GM12878 (cell line): Measurements from ENCODE around the gene USP15. TPM values are rescaled to one million over a fixed set of nuclear protein-coding genes. Genes with fewer than 3 reads are reported as not detected.

Source experiments
- CHD2 ChIP-seq: IDR thresholded peaks from 2 replicates; pipeline ENCODE4 v1.6.1; 2011; ENCODE audit warnings: low read depth, low read length, improper control_type of control experiment, borderline replicate concordance
- IKZF2 ChIP-seq, 2 experiments: fragments of 450-650 bp; IDR thresholded peaks; 2 replicates each; pipeline ENCODE4 v1.6.1; 2017; ENCODE audit warnings: mild to moderate bottlenecking in 2 of 2, moderate library complexity in 2 of 2
- IRF4 ChIP-seq: IDR thresholded peaks from 2 replicates; pipeline ENCODE4 v1.6.1; 2011; ENCODE audit warnings: low read depth, low read length
- IRF5 ChIP-seq: fragments of 450-650 bp; IDR thresholded peaks from 2 replicates; pipeline ENCODE4 v1.6.1; 2017; ENCODE audit warnings: borderline replicate concordance
- MEF2A ChIP-seq: IDR thresholded peaks from 2 replicates; pipeline ENCODE4 v1.6.1; 2011; ENCODE audit warnings: low read depth, mild to moderate bottlenecking, low read length, moderate library complexity; ENCODE audit not compliant: insufficient read depth
- MYC ChIP-seq: IDR thresholded peaks from 2 replicates; pipeline ENCODE4 v1.6.1; 2011; ENCODE audit warnings: mild to moderate bottlenecking, low read length, moderate library complexity, inconsistent platforms; ENCODE audit not compliant: insufficient read depth, insufficient replicate concordance, insufficient read length, severe bottlenecking
- NFXL1 ChIP-seq: fragments of 450-650 bp; IDR thresholded peaks from 2 replicates; pipeline ENCODE4 v1.6.1; 2017; ENCODE audit warnings: antibody characterized with exemption, mild to moderate bottlenecking, borderline replicate concordance
- RAD51 ChIP-seq: fragments of 450-650 bp; IDR thresholded peaks from 2 replicates; pipeline ENCODE4 v1.6.1; 2016; ENCODE audit warnings: moderate library complexity, mild to moderate bottlenecking, inconsistent platforms
- SREBF2 ChIP-seq: IDR thresholded peaks from 2 replicates; pipeline ENCODE4 v1.6.1; 2012; ENCODE audit warnings: mild to moderate bottlenecking, low read length
- STAT3 ChIP-seq: IDR thresholded peaks from 2 replicates; pipeline ENCODE4 v1.6.1; 2011; ENCODE audit warnings: low read depth, low read length, improper control_type of control experiment
- ZBTB4 ChIP-seq: fragments of 450-650 bp; formaldehyde crosslinking; IDR thresholded peaks from 2 replicates; pipeline ENCODE4 v1.4.0; 2022; ENCODE audit warnings: mild to moderate bottlenecking, moderate library complexity
- polyA plus RNA-seq, 11 experiments: library from polyadenylated mRNA; depleted of rRNA in 4 of 11; unstranded in 6 of 11; stranded (reverse) in 5 of 11; fragments of >200 nt; fragmentation: Nextera tagmentation in 4 of 11; fragmentation: Illumina TruSeq in 1 of 11; extraction: Ambion mirVana in 4 of 11; extraction: Trizol in 1 of 11; gene quantifications; 1 replicate in 1 of 11; 2 replicates in 10 of 11; pipeline versions ENCODE4 v1.2.1 to v1.2.3, GENCODE V29; 2011 to 2016; ENCODE audit warnings: inconsistent platforms in 2 of 11, missing spikeins in 2 of 11, low read depth in 1 of 11
- total RNA-seq, 4 experiments: library from RNA; depleted of rRNA in 3 of 4; stranded (reverse); fragments of >200 nt in 3 of 4; fragmentation: Illumina TruSeq in 1 of 4; extraction: Trizol in 1 of 4; gene quantifications; 2 replicates each; pipeline versions ENCODE4 v1.2.1 to v1.2.3, GENCODE V29; 2013 to 2021
- TF ChIP-seq, protein P1 (sequence below): IDR thresholded peaks from 2 replicates; pipeline ENCODE4 v1.6.1; 2012; ENCODE audit warnings: mild to moderate bottlenecking, low read depth, low read length

USP15 gene
- total and polyA plus RNA-seq, 10 of the 15 experiments (the other 5 are each of a cell fraction or from before 2014, with no cell fraction given): 57.6 to 101 (median 90.2) TPM

DNA sequence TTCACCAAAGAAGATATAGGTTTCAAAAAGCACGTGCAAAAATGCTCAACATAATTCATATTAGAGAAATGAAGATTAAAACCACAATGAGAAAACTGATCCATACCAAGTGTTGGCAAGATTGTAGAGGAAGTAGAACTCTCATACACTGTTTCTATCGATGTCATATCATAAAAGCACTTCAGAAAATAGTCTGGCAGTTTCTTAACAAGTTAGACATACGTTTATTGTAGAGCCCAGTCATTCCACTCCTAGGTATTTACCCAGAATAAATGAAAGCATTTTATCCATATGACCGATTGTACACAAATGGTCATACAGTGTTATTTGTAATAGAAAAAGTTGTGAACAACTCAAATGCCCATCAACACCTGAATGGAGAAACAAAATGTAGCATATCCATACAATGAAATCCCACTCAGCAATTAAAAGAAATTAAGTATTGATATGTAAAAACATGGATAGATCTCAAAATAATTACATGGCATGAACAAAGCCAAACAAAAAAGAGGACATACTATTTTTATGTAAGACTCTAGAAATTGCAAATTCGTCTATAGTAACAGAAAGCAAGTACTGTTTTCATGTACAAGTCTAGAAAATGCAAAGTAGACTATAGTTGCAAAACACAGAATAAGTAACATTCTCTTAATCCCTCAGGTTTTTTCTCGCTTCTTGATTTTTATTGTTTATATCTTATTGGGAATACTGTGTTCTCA is 41.0 kb downstream of the USP15 start (continued):
- TF ChIP-seq, protein P1, sequence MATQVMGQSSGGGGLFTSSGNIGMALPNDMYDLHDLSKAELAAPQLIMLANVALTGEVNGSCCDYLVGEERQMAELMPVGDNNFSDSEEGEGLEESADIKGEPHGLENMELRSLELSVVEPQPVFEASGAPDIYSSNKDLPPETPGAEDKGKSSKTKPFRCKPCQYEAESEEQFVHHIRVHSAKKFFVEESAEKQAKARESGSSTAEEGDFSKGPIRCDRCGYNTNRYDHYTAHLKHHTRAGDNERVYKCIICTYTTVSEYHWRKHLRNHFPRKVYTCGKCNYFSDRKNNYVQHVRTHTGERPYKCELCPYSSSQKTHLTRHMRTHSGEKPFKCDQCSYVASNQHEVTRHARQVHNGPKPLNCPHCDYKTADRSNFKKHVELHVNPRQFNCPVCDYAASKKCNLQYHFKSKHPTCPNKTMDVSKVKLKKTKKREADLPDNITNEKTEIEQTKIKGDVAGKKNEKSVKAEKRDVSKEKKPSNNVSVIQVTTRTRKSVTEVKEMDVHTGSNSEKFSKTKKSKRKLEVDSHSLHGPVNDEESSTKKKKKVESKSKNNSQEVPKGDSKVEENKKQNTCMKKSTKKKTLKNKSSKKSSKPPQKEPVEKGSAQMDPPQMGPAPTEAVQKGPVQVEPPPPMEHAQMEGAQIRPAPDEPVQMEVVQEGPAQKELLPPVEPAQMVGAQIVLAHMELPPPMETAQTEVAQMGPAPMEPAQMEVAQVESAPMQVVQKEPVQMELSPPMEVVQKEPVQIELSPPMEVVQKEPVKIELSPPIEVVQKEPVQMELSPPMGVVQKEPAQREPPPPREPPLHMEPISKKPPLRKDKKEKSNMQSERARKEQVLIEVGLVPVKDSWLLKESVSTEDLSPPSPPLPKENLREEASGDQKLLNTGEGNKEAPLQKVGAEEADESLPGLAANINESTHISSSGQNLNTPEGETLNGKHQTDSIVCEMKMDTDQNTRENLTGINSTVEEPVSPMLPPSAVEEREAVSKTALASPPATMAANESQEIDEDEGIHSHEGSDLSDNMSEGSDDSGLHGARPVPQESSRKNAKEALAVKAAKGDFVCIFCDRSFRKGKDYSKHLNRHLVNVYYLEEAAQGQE: no peak
- TF ChIP-seq IKZF2 (IDR thresholded peaks at IDR 0.05): no peak
- TF ChIP-seq IRF4: no peak
- TF ChIP-seq CHD2: no peak
- TF ChIP-seq SREBF2: no peak
- no peak for TF ChIP-seq STAT3
- no peak for TF ChIP-seq MYC
- no peak for TF ChIP-seq NFXL1
- no peak for TF ChIP-seq RAD51
- TF ChIP-seq IRF5: no peak
- TF ChIP-seq MEF2A: no peak
- TF ChIP-seq ZBTB4: no peak
